RPMI8226 (cell line): ENCODE measurements around the gene OR52E5.

ENCODE experiments used
- DNase-seq: peaks from one replicate; pipeline ENCODE4 v3.0.0-alpha.2; 2015

OR52E5 gene

GRCh38 chr11:5892908-5893307 lies at the start of gene OR52E5:
Gene OR52E5 (plus strand): TSS chr11:5893208. CDS start chr11:5900777, 7,569 bp downstream.
- DNase-seq = no peak

- no peak for DNase-seq
Measured at GRCh38 chr11:5846701-5847100, 46.3 kb upstream of the OR52E5 start.

- DNase-seq = no peak
Measured at GRCh38 chr11:5847711-5848110, 45.3 kb upstream of the OR52E5 start.

GRCh38 chr11:5851002-5851401 lies 42.0 kb upstream of the OR52E5 start:
- no peak for DNase-seq

- DNase-seq = no peak
Measured at GRCh38 chr11:5857590-5857989, 35.4 kb upstream of the OR52E5 start, which contains the start of gene OR52E8. Gene OR52E8 (minus strand): TSS chr11:5857690. CDS start chr11:5857690, 0 bp downstream.

GRCh38 chr11:5865826-5866225 lies 27.2 kb upstream of the OR52E5 start:
- DNase-seq = no peak

- DNase-seq = no peak
Measured at GRCh38 chr11:5878564-5878963, 14.4 kb upstream of the OR52E5 start.

- DNase-seq = no peak
Measured at GRCh38 chr11:5880329-5880728, 12.7 kb upstream of the OR52E5 start, which contains the start of gene OR52E4. Gene OR52E4 (plus strand): TSS chr11:5880629. CDS start chr11:5884293, 3,664 bp downstream.

- DNase-seq = no peak
Measured at GRCh38 chr11:5881756-5882155, 11.3 kb upstream of the OR52E5 start.

- no peak for DNase-seq
Measured at GRCh38 chr11:5887172-5887571, 5.8 kb upstream of the OR52E5 start.

GRCh38 chr11:5887661-5888060 lies 5.3 kb upstream of the OR52E5 start:
- no peak for DNase-seq

GRCh38 chr11:5891216-5891800 lies 1.7 kb upstream of the OR52E5 start:
- DNase-seq = no peak

- no peak for DNase-seq
Measured at GRCh38 chr11:5899534-5899933, 6.5 kb downstream of the OR52E5 start.

GRCh38 chr11:5910540-5910939 lies 17.5 kb downstream of the OR52E5 start:
- DNase-seq = no peak

- no peak for DNase-seq
Measured at GRCh38 chr11:5922749-5923426, 29.9 kb downstream of the OR52E5 start.

- no peak for DNase-seq
Measured at GRCh38 chr11:5923427-5923776, 30.4 kb downstream of the OR52E5 start.

GRCh38 chr11:5923794-5924193 lies 30.8 kb downstream of the OR52E5 start:
- DNase-seq = no peak

- no peak for DNase-seq
Measured at GRCh38 chr11:5928271-5928670, 35.3 kb downstream of the OR52E5 start.

- no peak for DNase-seq
Measured at GRCh38 chr11:5928811-5929210, 35.8 kb downstream of the OR52E5 start.

- no peak for DNase-seq
Measured at GRCh38 chr11:5929571-5930368, 36.8 kb downstream of the OR52E5 start.

GRCh38 chr11:5930614-5931013 lies 37.6 kb downstream of the OR52E5 start:
- DNase-seq = no peak

GRCh38 chr11:5931061-5931460 lies 38.1 kb downstream of the OR52E5 start:
- no peak for DNase-seq

GRCh38 chr11:5932671-5933070 lies 39.7 kb downstream of the OR52E5 start:
- no peak for DNase-seq

GRCh38 chr11:5933116-5933515 lies 40.1 kb downstream of the OR52E5 start:
- DNase-seq = no peak
